PC-3 (cell line): Measurements from ENCODE around the gene PGA3.

Experiments
- CTCF ChIP-seq: fragments of 300-600 bp; sonication (generic); conservative IDR thresholded peaks from 2 replicates; pipeline ENCODE4 v1.5.1; 2017; ENCODE audit warnings: antibody characterized with exemption, low read depth, mild to moderate bottlenecking, low read length
- EZH2 ChIP-seq: fragments of 300-600 bp; sonication (generic); IDR thresholded peaks from one replicate; pipeline ENCODE4 v1.6.1; 2017; ENCODE audit warnings: antibody characterized with exemption, mild to moderate bottlenecking, low read length; ENCODE audit not compliant: unreplicated experiment
- EZH2phosphoT487 ChIP-seq: fragments of 300-600 bp; sonication (generic); IDR thresholded peaks from 2 replicates; pipeline ENCODE4 v1.6.1; 2018; ENCODE audit warnings: mild to moderate bottlenecking, antibody characterized with exemption, low read length, borderline replicate concordance

DNA sequence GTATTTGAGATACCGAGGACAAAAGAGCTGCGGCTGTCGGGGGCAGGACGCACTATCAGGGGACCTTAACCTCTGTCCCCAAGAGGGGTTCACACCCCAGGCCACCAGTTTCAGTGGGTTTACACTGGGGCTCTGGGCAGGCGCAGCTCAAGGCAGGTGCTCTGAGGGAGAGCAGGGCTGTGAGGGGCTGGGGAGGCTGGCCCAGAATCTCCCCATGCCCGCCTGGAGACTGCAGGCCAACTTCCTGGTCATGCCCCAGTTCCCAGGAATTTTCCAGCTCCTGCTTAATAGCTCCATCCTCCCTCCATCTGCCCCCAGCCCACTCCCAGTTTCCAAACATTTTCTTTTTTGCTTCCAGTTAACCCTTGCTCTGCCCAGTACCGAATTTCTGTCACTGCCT, 7.6 kb upstream of the PGA3 start:
- TF ChIP-seq CTCF (no peak), EZH2 (no peak), EZH2phosphoT487 (no peak)
